Stimulated activated CD8-positive, alpha-beta memory T cell treated with anti-CD3 and anti-CD28 coated beads, Interleukin-12 subunit alpha, Interleukin-12 subunit beta, amount 100 ng/mL, for 24 hours (primary cell): ENCODE data around the gene PLEKHA5.
"Not testable (repeated sequence)": the region's sequence is repeated elsewhere in the genome, so short reads cannot be mapped to it uniquely, and the experiment has no call there.

Source experiments
- DNase-seq: peaks from one replicate; pipeline ENCODE4 v3.0.0-alpha.2; 2020; ENCODE audit errors: extremely low read depth

PLEKHA5 gene

DNA sequence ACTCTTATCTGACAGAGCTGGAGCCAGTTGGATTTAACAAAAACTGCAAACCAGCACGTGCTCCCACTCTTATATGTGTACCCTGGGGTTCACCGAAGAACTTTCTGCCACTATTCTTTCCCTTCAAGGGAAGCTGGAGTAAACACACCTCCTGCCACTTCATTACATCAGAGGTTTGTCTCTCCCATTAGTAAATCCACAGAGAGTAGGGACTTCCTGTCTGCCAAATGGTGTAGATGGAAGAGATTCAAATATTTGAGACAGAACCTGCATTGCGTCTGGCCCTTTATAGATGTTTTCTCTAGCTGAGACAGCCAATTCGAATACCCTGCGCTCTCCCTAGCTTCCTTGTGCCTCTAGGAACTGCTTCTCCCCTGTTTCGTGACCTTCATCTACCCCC, 280.7 kb downstream of the PLEKHA5 start:
- no peak for DNase-seq

GRCh38 chr12:19410629-19411185, 281.2 kb downstream of the PLEKHA5 start:
- no peak for DNase-seq

DNA sequence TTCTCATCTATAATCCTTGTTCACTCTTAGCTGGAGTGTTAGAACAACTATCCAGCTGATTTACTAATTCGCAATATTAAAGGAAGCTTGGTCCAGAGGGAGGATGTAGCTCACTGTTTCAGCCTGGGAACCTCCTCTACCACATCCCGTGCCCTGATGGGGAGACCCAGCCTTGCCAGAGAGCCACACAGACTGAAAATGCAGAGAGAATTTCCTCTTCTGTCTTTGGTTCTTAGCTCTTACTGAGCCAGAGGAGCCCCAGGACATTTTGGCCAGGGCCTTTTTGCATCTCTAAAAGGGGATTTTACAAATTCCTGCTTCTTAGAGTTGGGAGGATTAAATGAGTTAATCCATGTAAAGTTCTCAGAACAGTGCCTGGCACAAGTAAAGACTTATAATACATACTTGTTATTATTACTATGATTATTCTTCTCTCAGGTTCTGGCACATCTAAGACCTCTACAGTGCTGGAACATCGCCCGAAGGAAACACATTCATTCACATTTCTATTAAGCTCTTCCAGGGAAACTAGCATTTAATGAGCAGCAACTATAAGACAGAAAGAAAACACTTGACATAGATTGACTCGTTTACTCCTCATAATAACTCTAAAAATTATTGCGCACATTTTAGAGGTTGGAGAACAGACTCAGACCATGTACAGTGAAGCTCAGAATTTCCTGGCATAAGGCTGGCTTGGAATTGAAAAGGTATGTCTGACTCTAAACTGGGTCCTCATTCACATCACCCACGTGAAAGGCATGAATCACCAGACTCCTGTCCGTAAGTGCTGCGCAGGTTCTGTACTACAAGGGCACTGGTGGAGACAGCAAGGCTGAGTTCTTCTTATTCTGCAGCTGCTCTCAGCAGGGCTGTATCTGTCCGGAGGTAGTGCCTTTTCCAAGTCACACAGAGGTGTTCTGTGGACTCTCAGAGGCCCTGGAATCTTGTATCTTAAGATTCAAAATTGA, 282.0 kb downstream of the PLEKHA5 start:
- no peak for DNase-seq

DNA sequence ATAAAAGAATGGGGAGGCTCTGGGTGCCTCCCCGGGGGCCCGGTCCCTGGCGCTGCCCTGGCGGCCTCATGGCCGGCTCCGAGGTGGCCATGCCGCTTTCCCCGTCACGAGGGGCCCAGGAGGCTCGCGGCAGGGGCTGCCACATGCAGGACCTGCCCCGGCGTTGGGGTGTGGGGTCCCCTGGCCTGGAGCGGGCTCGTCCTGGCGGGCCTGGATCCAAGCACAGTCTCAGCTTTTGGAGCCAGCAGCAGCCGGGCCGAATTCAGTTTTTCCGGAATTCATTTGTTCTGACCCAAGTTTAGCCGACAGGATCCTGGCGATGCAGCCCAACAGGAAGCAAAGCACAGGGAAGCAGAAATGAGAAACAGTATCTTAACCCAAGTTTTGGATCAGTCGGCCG, 283.3 kb downstream of the PLEKHA5 start:
- no peak for DNase-seq

GRCh38 chr12:19413582-19413981, 284.0 kb downstream of the PLEKHA5 start:
- not testable (repeated sequence) for DNase-seq

GRCh38 chr12:19415563-19415962, 286.0 kb downstream of the PLEKHA5 start:
- no peak for DNase-seq

DNA sequence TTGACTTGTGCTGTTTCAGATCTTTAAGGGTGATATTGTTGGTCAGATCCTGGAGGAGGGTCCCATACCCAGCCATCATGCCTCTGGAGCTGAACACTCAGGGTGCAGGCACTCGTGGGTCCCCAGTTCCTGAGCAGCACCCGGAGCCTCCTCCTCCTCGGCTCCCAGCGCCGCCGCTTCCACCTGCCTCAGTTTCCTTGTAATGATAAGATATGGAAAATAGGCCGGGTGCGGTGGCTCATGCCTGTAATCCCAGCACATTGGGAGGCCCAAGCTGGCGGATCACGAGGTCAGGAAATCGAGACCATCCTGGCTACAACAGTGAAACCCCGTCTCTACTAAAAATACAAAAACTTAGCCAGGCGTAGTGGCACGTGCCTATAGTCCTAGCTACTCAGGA, 289.6 kb downstream of the PLEKHA5 start:
- DNase-seq: no peak

DNA sequence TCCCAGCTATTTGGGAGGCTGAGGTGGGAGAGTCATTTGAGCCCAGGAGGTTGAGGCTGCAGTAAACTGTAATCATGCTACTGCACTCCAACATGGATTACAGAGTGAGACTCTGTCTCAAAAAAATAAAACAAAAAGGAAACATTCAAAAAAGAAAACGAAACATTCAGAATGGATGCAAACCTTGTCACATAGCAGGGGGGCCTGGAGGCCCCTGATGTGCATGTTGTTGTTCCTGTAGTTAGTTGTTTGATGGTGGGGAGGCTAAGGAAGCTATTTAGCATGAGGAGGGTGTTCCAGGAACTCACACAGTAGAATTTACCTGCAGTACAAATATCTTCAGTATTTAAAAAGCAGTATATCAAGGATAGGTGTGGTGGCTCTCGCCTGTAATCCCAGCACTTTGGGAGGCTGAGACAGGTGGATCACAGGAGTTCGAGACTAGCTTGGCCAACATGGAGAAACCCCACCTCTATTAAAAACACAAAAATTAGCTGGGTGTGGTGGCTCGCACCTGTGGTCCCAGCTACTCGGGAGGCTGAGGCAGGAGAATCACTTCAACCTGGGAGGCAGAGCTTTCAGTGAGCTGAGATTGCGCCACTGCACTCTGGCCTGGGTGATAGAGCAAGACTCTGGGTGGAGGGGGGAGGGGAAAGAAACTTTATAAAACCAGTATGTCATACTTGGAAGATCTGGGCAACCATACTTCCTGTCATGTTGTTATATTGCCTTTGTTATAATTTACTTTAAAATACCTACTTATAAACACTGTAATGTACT, 292.2 kb downstream of the PLEKHA5 start:
- DNase-seq: no peak

- no peak for DNase-seq
Measured at GRCh38 chr12:19423166-19423930, 293.8 kb downstream of the PLEKHA5 start.
